Ishikawa (cell line): ENCODE data around the gene NR5A2.

ENCODE experiments used
- CEBPB ChIP-seq: IDR thresholded peaks from 2 replicates; pipeline ENCODE4 v1.6.1; 2012
- CREB1 ChIP-seq: IDR thresholded peaks from 2 replicates; pipeline ENCODE4 v1.6.1; 2012; ENCODE audit warnings: low read depth
- EP300 ChIP-seq: IDR thresholded peaks from 2 replicates; pipeline ENCODE4 v1.6.1; 2012; ENCODE audit warnings: borderline replicate concordance
- FOXM1 ChIP-seq: IDR thresholded peaks from 2 replicates; pipeline ENCODE4 v1.6.1; 2012; ENCODE audit warnings: low read depth, borderline replicate concordance
- RAD21 ChIP-seq: IDR thresholded peaks from 2 replicates; pipeline ENCODE4 v1.6.1; 2012; ENCODE audit warnings: low read depth
- REST ChIP-seq: IDR thresholded peaks from 2 replicates; pipeline ENCODE4 v1.6.1; 2012; ENCODE audit warnings: low read depth, mild to moderate bottlenecking
- TAF1 ChIP-seq: IDR thresholded peaks from 2 replicates; pipeline ENCODE4 v1.6.1; 2012; ENCODE audit warnings: low read depth, mild to moderate bottlenecking
- YY1 ChIP-seq: IDR thresholded peaks from 2 replicates; pipeline ENCODE4 v1.6.1; 2012; ENCODE audit warnings: low read depth
- ZBTB7A ChIP-seq: IDR thresholded peaks from 2 replicates; pipeline ENCODE4 v1.6.1; 2012; ENCODE audit warnings: low read depth
- TF ChIP-seq, protein P1 (sequence below): IDR thresholded peaks from 2 replicates; pipeline ENCODE4 v1.6.1; 2012

GRCh38 chr1:200176798-200177197, 149.3 kb downstream of the NR5A2 start:
- TF ChIP-seq EP300 (no peak), ZBTB7A (no peak), REST (no peak), CEBPB (no peak), YY1 (no peak), FOXM1 (no peak), TAF1 (no peak), RAD21 (no peak), CREB1 (no peak)
- TF ChIP-seq, protein P1, sequence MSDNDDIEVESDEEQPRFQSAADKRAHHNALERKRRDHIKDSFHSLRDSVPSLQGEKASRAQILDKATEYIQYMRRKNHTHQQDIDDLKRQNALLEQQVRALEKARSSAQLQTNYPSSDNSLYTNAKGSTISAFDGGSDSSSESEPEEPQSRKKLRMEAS = no peak
